ENCODE results near the gene TWNK.

TWNK gene

GRCh38 chr10:100997360-100998182 lies 10.2 kb downstream of the TWNK start:
- peak; percentile 71 for DNase-seq

GRCh38 chr10:100998183-100998990 lies 11.0 kb downstream of the TWNK start:
- DNase-seq: peak; percentile 84

GRCh38 chr10:100998991-100999741 lies 11.8 kb downstream of the TWNK start:
- peak; percentile 73 for DNase-seq

GRCh38 chr10:100999742-101000126 lies 12.4 kb downstream of the TWNK start, which contains the start of gene LZTS2:
LZTS2 (plus strand) TSS chr10:100999808; CDS start chr10:101002539, 2,731 bp downstream.
- no peak for DNase-seq

GRCh38 chr10:101000127-101000914 lies 13.0 kb downstream of the TWNK start:
- DNase-seq: no peak

GRCh38 chr10:101000915-101001658 lies 13.7 kb downstream of the TWNK start:
- peak; percentile 68 for DNase-seq

GRCh38 chr10:101001659-101002035 lies 14.3 kb downstream of the TWNK start:
- no peak for DNase-seq

- no peak for DNase-seq
Observed at GRCh38 chr10:101002456-101002855, 15.1 kb downstream of the TWNK start.

- no peak for DNase-seq
Observed at GRCh38 chr10:101003639-101004206, 16.4 kb downstream of the TWNK start.

GRCh38 chr10:101005361-101005760 lies 18.0 kb downstream of the TWNK start:
- no peak for DNase-seq

- DNase-seq: no peak
Observed at GRCh38 chr10:101005869-101006567, 18.7 kb downstream of the TWNK start.

GRCh38 chr10:101006593-101007098 lies 19.3 kb downstream of the TWNK start:
- no peak for DNase-seq

- no peak for DNase-seq
Observed at GRCh38 chr10:101007099-101007711, 19.9 kb downstream of the TWNK start.

- no peak for DNase-seq
Observed at GRCh38 chr10:101007915-101008822, 20.8 kb downstream of the TWNK start.

GRCh38 chr10:101008823-101009423 lies 21.6 kb downstream of the TWNK start:
- no peak for DNase-seq

- DNase-seq: no peak
Observed at GRCh38 chr10:101010329-101010728, 23.0 kb downstream of the TWNK start.

GRCh38 chr10:101011517-101012423 lies 24.4 kb downstream of the TWNK start:
- no peak for DNase-seq

Data from fibroblast of skin of right quadriceps (primary cell).